GM19395 (cell line): ENCODE measurements around the gene NOS1AP.

Experiments
- ATAC-seq: cut with Tn5 transposase; IDR thresholded peaks from one replicate; pipeline ENCODE4 v1.9.1; 2021; ENCODE audit warnings: mild to moderate bottlenecking, moderate library complexity; ENCODE audit not compliant: unreplicated experiment

Gene NOS1AP

GRCh38 chr1:162088281-162088969 lies 18.9 kb downstream of the NOS1AP start:
- ATAC-seq = no peak

- no peak for ATAC-seq
Measured at GRCh38 chr1:162089748-162090147, 20.3 kb downstream of the NOS1AP start.

GRCh38 chr1:162090378-162090777 lies 20.9 kb downstream of the NOS1AP start:
- ATAC-seq = no peak

GRCh38 chr1:162091681-162092524 lies 22.4 kb downstream of the NOS1AP start:
- no peak for ATAC-seq

GRCh38 chr1:162093095-162093494 lies 23.6 kb downstream of the NOS1AP start:
- ATAC-seq = no peak

- ATAC-seq = no peak
Measured at GRCh38 chr1:162094271-162094670, 24.8 kb downstream of the NOS1AP start.

GRCh38 chr1:162094723-162095122 lies 25.2 kb downstream of the NOS1AP start:
- no peak for ATAC-seq

GRCh38 chr1:162107911-162108310 lies 38.4 kb downstream of the NOS1AP start:
- ATAC-seq = no peak

- no peak for ATAC-seq
Measured at GRCh38 chr1:162108426-162108825, 38.9 kb downstream of the NOS1AP start.

GRCh38 chr1:162110910-162111309 lies 41.4 kb downstream of the NOS1AP start:
- ATAC-seq = no peak

- no peak for ATAC-seq
Measured at GRCh38 chr1:162111572-162111971, 42.1 kb downstream of the NOS1AP start.

- no peak for ATAC-seq
Measured at GRCh38 chr1:162113419-162113818, 43.9 kb downstream of the NOS1AP start.

- no peak for ATAC-seq
Measured at GRCh38 chr1:162117039-162117774, 47.7 kb downstream of the NOS1AP start.

- ATAC-seq = no peak
Measured at GRCh38 chr1:162118063-162118462, 48.6 kb downstream of the NOS1AP start.

- ATAC-seq = no peak
Measured at GRCh38 chr1:162128693-162129356, 59.3 kb downstream of the NOS1AP start.

- ATAC-seq = no peak
Measured at GRCh38 chr1:162130308-162130707, 60.8 kb downstream of the NOS1AP start.

- ATAC-seq = no peak
Measured at GRCh38 chr1:162131400-162132321, 62.2 kb downstream of the NOS1AP start.

- no peak for ATAC-seq
Measured at GRCh38 chr1:162133566-162133965, 64.1 kb downstream of the NOS1AP start.

GRCh38 chr1:162134646-162135045 lies 65.2 kb downstream of the NOS1AP start:
- no peak for ATAC-seq

GRCh38 chr1:162135271-162135775 lies 65.8 kb downstream of the NOS1AP start:
- ATAC-seq = no peak
